COLO829 (cell line): ENCODE results near the gene ZHX3.
A peak's percentile ranks its signal among the peaks of the same experiment; 100 is the strongest.

Experiments used
- DNase-seq: peaks from one replicate; pipeline ENCODE4 v3.0.0; 2012; ENCODE audit warnings: low spot score

The ZHX3 gene

GRCh38 chr20:41150664-41151063, 166.9 kb downstream of the ZHX3 start:
- no peak for DNase-seq

GRCh38 chr20:41148942-41149341, 168.6 kb downstream of the ZHX3 start:
- DNase-seq, result no peak

DNA sequence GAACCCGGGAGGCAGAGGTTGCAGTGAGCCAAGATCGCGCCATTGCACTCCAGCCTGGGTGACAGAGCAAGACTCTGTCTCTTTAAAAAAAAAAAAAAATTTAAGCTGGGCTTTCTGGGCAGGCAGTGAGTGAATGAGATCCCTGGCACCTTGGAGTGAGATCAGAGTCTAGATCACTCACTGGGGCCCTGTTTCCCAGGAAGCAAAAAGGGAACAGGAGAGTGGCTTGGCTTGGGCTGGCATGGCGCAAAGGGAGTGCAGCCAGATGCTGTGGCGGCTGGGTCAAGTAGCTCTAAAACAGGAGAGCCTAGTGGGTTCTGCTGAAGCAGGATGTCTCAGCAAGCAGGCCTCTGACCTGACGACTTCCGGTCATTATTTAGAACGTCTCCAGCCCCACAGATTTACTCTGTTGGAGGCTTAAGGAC, 169.8 kb downstream of the ZHX3 start:
- DNase-seq, result no peak

DNA sequence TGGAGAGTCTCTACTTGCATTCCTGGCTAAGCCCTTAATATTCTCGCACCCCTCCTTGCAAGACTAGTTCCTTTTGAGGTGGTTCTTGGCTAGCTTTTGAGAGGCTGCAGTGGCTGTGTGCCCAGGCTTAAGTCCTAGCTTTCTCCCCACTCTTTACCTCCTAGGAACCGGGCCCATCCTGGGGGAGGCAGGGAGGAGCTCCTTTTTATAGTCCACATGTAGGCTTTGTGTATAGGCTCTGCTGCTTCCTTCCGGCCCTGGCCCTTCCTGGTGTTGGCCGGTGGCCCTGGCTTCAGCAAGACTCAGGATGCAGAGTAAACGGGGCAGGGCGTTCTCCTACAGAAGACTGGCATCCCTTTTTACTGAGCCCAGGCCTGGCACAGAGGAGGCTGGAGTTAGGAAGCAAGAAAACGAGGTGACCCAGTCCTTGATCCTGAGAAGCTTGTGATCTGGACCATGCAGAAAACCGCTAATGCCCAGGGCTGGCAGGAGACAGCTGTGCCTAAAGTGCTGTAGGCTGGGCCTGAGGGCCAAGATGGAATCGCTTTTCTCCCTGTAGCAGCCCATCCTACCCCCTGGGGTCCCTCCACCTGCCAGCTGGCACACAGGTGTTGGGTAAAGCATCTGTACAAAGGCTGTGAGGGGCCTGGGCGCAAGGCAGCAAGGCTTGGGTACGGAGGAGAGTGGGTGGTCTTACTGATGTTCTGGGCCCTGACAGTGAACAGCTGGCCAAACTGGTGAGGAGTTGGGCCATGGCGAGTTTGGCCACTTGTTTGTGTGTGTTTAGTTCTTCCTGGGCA, 171.5 kb downstream of the ZHX3 start:
- no peak for DNase-seq

- no peak for DNase-seq
These were observed 172.2 kb downstream of the ZHX3 start for GRCh38 chr20:41145317-41145716.

DNA sequence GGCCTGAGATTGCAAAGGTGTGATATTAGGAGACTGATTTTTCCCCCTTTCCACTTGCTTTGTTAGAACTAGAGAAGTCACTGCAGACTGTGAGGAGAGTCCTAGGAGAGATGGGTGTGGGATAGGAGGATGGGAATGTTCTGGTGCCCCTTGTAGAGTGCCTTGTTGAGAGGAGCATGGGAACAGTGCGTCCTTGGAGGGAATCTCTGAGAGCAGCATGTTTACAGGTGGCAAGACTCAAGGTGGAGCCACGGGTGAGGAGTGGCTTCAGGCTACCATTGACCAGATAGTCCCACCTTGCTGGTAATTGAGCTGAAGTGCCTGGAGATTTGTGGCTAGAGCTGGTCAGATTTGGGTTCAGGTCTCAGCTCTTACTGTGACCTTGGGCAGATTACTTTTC, 174.2 kb downstream of the ZHX3 start:
- no peak for DNase-seq

DNA sequence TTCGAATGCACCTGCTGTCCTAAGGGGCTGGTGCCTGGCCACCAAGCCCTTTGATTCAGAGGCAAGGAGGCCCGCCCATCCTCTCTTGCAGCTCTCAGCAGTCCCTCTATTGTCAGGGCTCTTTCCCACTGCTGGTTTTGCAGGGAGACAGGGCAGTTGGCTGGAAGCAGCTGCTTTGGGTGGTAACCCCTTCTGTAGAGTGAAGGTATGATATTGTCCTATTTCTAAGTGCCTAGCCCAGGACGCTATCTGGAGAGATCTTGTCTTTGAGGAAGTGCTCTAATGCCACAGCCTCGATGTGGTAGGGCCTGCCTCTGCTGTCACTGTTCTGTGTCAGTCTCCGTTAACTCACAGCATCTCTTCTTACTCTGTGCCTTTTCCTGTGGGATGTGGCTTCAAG, 174.6 kb downstream of the ZHX3 start:
- no peak for DNase-seq

DNA sequence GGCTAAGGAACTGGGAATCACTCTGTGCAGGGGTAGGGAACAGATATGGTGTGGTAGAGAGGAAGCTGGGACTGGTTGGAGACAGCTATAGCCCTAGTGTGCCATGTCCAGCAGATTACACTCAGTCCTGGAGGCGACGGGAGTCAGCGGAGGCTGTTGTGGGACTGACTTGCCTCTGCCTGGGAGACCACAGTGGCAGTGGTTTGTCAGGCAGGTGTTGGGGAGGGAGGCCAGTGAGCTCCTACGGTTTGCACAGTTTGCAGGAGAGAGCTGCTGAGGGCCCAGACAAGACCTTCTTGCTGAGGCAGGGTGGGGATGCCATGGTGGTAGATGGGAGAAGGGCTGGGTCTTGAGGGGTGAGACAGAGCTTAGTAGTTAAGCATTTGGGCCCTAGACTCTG, 175.3 kb downstream of the ZHX3 start:
- DNase-seq, result no peak

DNA sequence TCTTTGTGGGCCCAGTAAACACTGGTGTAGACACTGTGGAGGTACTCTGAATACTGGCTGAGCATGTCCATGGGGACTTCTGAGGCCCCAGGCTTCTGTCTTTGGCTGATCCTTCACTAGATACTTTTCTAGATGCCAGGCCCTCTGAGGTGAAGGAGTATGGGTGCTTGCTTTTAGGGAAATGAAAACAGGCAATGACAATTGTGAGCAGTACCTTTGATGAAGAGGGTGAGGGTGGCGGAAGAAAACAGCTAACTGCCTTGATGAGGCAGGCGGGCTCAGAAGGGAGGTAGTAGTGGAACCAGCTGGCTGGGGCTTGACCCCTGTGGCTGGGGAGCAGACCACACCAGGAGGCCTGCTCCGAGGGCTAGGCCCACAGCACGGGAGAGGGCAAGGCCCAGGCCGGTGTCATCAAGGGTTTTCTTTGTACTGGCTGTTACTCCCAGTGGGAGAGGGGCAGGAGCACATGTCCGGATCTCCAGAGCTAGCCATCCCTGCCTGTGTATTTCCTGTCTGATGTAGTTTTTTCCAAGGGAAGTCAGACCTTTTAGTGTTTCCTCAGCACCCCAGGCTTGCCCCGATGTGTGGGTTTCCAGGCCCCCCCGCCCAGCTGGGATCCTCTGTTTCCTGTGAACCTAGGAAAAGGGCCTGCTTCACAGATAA, 176.2 kb downstream of the ZHX3 start:
- peak; percentile 96 for DNase-seq

- DNase-seq, result no peak
These were observed 177.1 kb downstream of the ZHX3 start for GRCh38 chr20:41140226-41141133.

- no peak for DNase-seq
These were observed 178.1 kb downstream of the ZHX3 start for GRCh38 chr20:41139227-41140093.

GRCh38 chr20:41138475-41139226, 178.9 kb downstream of the ZHX3 start:
- no peak for DNase-seq

- peak; percentile 73 for DNase-seq
These were observed 179.7 kb downstream of the ZHX3 start for GRCh38 chr20:41137614-41138474.

GRCh38 chr20:41136680-41137613, 180.6 kb downstream of the ZHX3 start, which contains the start of gene PLCG1:
Gene PLCG1, plus strand, starts transcription at chr20:41137543. Its CDS starts 99 bp downstream, at chr20:41137642.
- peak; percentile 92 for DNase-seq

- DNase-seq, result no peak
These were observed 181.4 kb downstream of the ZHX3 start for GRCh38 chr20:41135888-41136679.

- peak; percentile 67 for DNase-seq
These were observed 182.2 kb downstream of the ZHX3 start for GRCh38 chr20:41135187-41135887.
